Brain microvascular endothelial cell (primary cell): ENCODE data around the gene PIEZO1.
"Not testable (repeated sequence)": the region's sequence is repeated elsewhere in the genome, so short reads cannot be mapped to it uniquely, and the experiment has no call there.

Experiments
- DNase-seq: peaks from one replicate; pipeline ENCODE4 v3.0.0-alpha.2; 2020
- H3K27ac ChIP-seq: fragments of 250-450 bp; sonication (Bioruptor Pico); 2 replicates; pipeline ENCODE4 v1.5.1; 2020; ENCODE audit warnings: mild to moderate bottlenecking, moderate library complexity
- H3K27me3 ChIP-seq: fragments of 250-450 bp; sonication (Bioruptor Pico); replicated peaks from 2 replicates; pipeline ENCODE4 v1.5.1; 2020; ENCODE audit warnings: mild to moderate bottlenecking
- H3K36me3 ChIP-seq: fragments of 250-450 bp; sonication (Bioruptor Pico); replicated peaks from 2 replicates; pipeline ENCODE4 v1.5.1; 2020; ENCODE audit warnings: mild to moderate bottlenecking
- H3K4me3 ChIP-seq: 2 replicates; pipeline ENCODE4 v1.5.1; 2011; ENCODE audit warnings: low read depth, mild to moderate bottlenecking, control low read depth, low read length, moderate library complexity
- CTCF ChIP-seq: IDR thresholded peaks from 2 replicates; pipeline ENCODE4 v1.5.1; 2011; ENCODE audit warnings: low read depth, mild to moderate bottlenecking, moderate library complexity, low read length, control low read depth, inconsistent platforms; ENCODE audit errors: missing control alignments
- in situ Hi-C: cut with HindIII; loops from 2 replicates; pipeline ENCODE4 v1.10.0; 2017; ENCODE audit warnings: low sequenced_read_pairs, low pct_ligation_motif_present

PIEZO1 gene

GRCh38 chr16:88671806-88672205, 113.2 kb downstream of the PIEZO1 start:
- no peak overlapping the region for H3K27ac ChIP-seq
- DNase-seq: no peak
- in situ Hi-C loops: no loop called here
- H3K27me3 ChIP-seq: no peaks in the 10 kb centered on the region
- no peak for TF ChIP-seq CTCF
- no peak overlapping the region for H3K4me3 ChIP-seq
- no peaks in the 10 kb centered on the region for H3K36me3 ChIP-seq

GRCh38 chr16:88669980-88670379, 115.0 kb downstream of the PIEZO1 start:
- Histone ChIP-seq H3K27ac (no peak overlapping the region), H3K36me3 (no peaks in the 10 kb centered on the region), H3K27me3 (no peaks in the 10 kb centered on the region), H3K4me3 (no peak overlapping the region)
- DNase-seq: no peak
- no peak for TF ChIP-seq CTCF
- in situ Hi-C loops: no loop called here

GRCh38 chr16:88669493-88669892, 115.5 kb downstream of the PIEZO1 start:
- H3K36me3 ChIP-seq, H3K27ac ChIP-seq, DNase-seq, H3K27me3 ChIP-seq, in situ Hi-C loops, H3K4me3 ChIP-seq: not testable (repeated sequence)

GRCh38 chr16:88667461-88667860, 117.6 kb downstream of the PIEZO1 start:
- in situ Hi-C loops: no loop called here
- H3K27ac ChIP-seq: no peak overlapping the region
- peak; percentile 50 for TF ChIP-seq CTCF
- no peaks in the 10 kb centered on the region for H3K27me3 ChIP-seq
- no peak for DNase-seq
- no peak overlapping the region for H3K4me3 ChIP-seq
- H3K36me3 ChIP-seq: no peaks in the 10 kb centered on the region

- no peak for TF ChIP-seq CTCF
- no peak for DNase-seq
- Histone ChIP-seq H3K27me3 (no peaks in the 10 kb centered on the region), H3K27ac (no peak overlapping the region), H3K36me3 (no peaks in the 10 kb centered on the region), H3K4me3 (no peak overlapping the region)
- in situ Hi-C loops: no loop called here
Measured at GRCh38 chr16:88665570-88665969, 119.5 kb downstream of the PIEZO1 start.
